Measurements from ENCODE around the gene HTR3A.

- TF ChIP-seq CTCF (IDR thresholded peaks at IDR 0.05; ENCODE audit: borderline replicate concordance, extremely low read depth, low read length, poor library complexity, severe bottlenecking) (no peak), EZH2 (IDR thresholded peaks at IDR 0.05; ENCODE audit: borderline replicate concordance, low read depth, low read length, severe bottlenecking) (no peak)
Measured at GRCh38 chr11:113951537-113951936, 23.4 kb upstream of the HTR3A start.
